Suprapubic skin (tissue), 4 donors: ENCODE measurements around the gene GNA14. TPM values are rescaled to one million over a fixed set of nuclear protein-coding genes. Genes with fewer than 3 reads are reported as not detected.

Source experiments
- DNase-seq, 2 donors: peaks; one replicate each; pipeline ENCODE4 v3.0.0-alpha.2; 2019; ENCODE audit warnings: low spot score in 2 of 2
- H3K27ac ChIP-seq: fragments of 200-600 bp; sonication (generic); one replicate; pipeline ENCODE4 v1.5.1; 2019
- H3K27me3 ChIP-seq: fragments of 200-600 bp; sonication (generic); one replicate; pipeline ENCODE4 v1.5.1; 2019
- H3K36me3 ChIP-seq: fragments of 200-600 bp; sonication (generic); one replicate; pipeline ENCODE4 v1.5.1; 2019
- H3K4me1 ChIP-seq: fragments of 200-600 bp; sonication (generic); one replicate; pipeline ENCODE4 v1.5.1; 2019
- H3K4me3 ChIP-seq: fragments of 200-600 bp; sonication (generic); one replicate; pipeline ENCODE4 v1.5.1; 2019; ENCODE audit warnings: mild to moderate bottlenecking
- H3K9me3 ChIP-seq: fragments of 200-600 bp; sonication (generic); one replicate; pipeline ENCODE4 v1.5.1; 2019
- EP300 ChIP-seq: sonication (generic); formaldehyde crosslinking; IDR thresholded peaks from one replicate; pipeline ENCODE4 v1.6.1; 2017; ENCODE audit warnings: antibody characterized with exemption
- POLR2A ChIP-seq, 2 donors: fragments of 450-650 bp; IDR thresholded peaks; one replicate each; pipeline ENCODE4 v1.6.1; 2017; ENCODE audit warnings: antibody characterized with exemption in 2 of 2, mild to moderate bottlenecking in 2 of 2, moderate library complexity in 2 of 2
- POLR2AphosphoS5 ChIP-seq, 3 donors: sonication (generic); formaldehyde crosslinking; IDR thresholded peaks; one replicate each; pipeline ENCODE4 v1.6.1; 2017; ENCODE audit warnings: antibody characterized with exemption in 3 of 3
- WGBS: methylation state at CpG from one replicate; pipeline ENCODE4 v1.1.5; 2018; 5-methylcytosine and 5-hydroxymethylcytosine counted together
- total RNA-seq, 4 donors: library from RNA; depleted of rRNA; stranded (reverse); fragments of >200 nt; gene quantifications; one replicate each; pipeline ENCODE4 v1.1.0, GENCODE V29; 2016
- TF ChIP-seq, protein P1 (sequence below), 2 donors: fragments of 200-600 bp in 1 of 2; fragments of 450-650 bp in 1 of 2; sonication (generic) in 1 of 2; IDR thresholded peaks; one replicate each; pipeline ENCODE4 v1.5.1; 2016 to 2019; ENCODE audit warnings: antibody characterized with exemption in 2 of 2, mild to moderate bottlenecking in 1 of 2, moderate library complexity in 1 of 2

Gene GNA14
- total RNA-seq, 4 donors from 2014 or later, result 0.42 to 4.2 (median 2.0) TPM

DNA sequence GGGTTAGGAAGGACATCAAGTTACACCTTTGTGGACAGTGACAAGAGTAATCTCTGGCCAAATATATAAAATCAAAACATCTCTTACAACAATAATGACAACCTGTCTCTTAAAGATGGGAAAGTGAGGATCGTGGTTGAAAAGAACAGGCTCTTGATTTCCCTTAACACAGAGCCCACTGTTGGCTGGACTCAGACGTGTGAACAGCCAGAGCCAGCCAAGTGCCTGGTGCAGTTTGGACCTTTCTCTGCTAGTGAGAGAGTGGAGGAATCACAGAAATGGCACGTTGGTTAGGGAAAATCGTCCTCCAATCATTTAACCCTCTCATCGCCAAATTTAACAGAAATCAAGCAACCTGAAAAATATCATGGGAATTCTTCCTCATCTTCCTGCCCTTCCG lies 131.3 kb downstream of the GNA14 start:
- TF ChIP-seq, protein P1, sequence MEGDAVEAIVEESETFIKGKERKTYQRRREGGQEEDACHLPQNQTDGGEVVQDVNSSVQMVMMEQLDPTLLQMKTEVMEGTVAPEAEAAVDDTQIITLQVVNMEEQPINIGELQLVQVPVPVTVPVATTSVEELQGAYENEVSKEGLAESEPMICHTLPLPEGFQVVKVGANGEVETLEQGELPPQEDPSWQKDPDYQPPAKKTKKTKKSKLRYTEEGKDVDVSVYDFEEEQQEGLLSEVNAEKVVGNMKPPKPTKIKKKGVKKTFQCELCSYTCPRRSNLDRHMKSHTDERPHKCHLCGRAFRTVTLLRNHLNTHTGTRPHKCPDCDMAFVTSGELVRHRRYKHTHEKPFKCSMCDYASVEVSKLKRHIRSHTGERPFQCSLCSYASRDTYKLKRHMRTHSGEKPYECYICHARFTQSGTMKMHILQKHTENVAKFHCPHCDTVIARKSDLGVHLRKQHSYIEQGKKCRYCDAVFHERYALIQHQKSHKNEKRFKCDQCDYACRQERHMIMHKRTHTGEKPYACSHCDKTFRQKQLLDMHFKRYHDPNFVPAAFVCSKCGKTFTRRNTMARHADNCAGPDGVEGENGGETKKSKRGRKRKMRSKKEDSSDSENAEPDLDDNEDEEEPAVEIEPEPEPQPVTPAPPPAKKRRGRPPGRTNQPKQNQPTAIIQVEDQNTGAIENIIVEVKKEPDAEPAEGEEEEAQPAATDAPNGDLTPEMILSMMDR (IDR thresholded peaks at IDR 0.05), result no peak
- Histone ChIP-seq H3K36me3 (no peaks in the 10 kb centered on the region), H3K4me3 (no peak overlapping the region), H3K4me1 (peaks cover 2% of the 10 kb centered on the region), H3K27ac (no peak overlapping the region), H3K27me3 (no peaks in the 10 kb centered on the region), H3K9me3 (no peaks in the 10 kb centered on the region)
- WGBS, result 53% methylated on average over 6 of the region's 6 CpGs
- DNase-seq, result no peak

DNA sequence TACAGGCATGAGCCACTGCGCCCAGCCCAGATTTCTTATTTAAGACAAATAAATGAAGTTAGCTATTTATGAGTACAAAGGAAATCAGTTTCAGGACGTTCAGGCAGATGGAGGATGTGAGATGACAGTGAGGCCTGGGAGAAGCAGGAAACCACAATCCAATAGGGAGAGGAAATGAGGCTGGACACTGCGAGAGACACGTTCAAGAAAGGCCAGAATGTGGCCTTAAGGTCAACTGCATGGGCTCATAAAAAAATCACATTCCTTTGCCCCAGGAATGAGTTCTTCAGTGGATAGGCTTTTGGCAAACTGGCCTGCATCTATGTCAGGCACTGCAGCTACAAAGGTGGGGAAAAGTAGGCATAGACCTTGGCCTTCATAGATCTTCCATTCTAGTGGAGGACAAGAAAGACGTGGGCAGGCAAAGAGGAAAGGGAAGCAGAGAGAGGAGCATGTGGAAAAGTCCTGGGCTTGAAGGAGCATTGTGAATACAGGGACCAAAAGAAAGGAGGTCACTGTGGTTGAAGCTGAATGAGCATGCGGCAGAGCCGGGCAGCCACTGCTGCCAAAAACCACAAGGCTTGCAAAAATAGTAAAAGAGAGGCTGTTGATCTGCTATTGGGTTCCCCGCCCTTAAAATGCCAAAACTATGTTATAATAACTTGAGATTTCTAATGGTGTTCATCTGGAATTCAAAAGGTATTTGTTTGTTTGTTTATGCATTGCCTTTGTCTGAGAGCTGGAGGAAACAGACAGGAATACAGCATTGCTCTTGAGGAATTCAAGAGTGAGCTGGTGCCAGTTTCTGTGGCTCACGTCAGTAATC lies 133.0 kb downstream of the GNA14 start:
- no peak for DNase-seq
- Histone ChIP-seq H3K27me3 (no peaks in the 10 kb centered on the region), H3K4me1 (peaks cover 2% of the 10 kb centered on the region), H3K36me3 (no peaks in the 10 kb centered on the region), H3K4me3 (no peak overlapping the region), H3K9me3 (no peaks in the 10 kb centered on the region), H3K27ac (no peak overlapping the region)
- WGBS, result 51% methylated on average over 9 of the region's 9 CpGs
- TF ChIP-seq POLR2AphosphoS5 (IDR thresholded peaks at IDR 0.05) (no peak), EP300 (no peak), POLR2A (IDR thresholded peaks at IDR 0.05) (no peak)
- TF ChIP-seq, protein P1 (IDR thresholded peaks at IDR 0.05), result no peak

DNA sequence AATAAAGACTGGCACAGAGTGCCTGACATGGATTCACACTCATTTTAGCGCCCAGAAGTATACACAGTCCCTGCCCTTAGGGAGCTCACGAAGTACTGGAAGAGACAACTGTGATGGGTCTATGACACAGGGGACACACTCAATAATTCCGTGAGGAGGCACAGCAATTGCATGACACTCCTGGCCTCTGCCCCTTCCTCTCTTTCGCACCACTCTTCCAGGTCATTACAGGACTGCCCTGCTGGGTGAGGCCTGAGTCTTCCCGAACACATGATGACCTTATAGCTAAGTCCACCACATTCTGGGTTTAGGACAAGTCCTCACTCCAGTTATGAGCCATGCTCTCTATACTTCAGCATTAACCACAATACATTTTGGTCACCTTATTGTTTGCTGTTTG lies 134.7 kb downstream of the GNA14 start:
- Histone ChIP-seq H3K9me3 (no peaks in the 10 kb centered on the region), H3K36me3 (no peaks in the 10 kb centered on the region), H3K4me1 (peaks cover 2% of the 10 kb centered on the region), H3K4me3 (no peak overlapping the region), H3K27me3 (no peaks in the 10 kb centered on the region), H3K27ac (no peak overlapping the region)
- TF ChIP-seq POLR2A (IDR thresholded peaks at IDR 0.05), result no peak
- TF ChIP-seq, protein P1 (IDR thresholded peaks at IDR 0.05), result no peak
- no peak for TF ChIP-seq POLR2AphosphoS5 (IDR thresholded peaks at IDR 0.05)
- no peak for TF ChIP-seq EP300
- DNase-seq, result no peak
- 94% methylated on average over 5 of the region's 5 CpGs for WGBS

GRCh38 chr9:77512876-77513275 lies 135.2 kb downstream of the GNA14 start:
- Histone ChIP-seq H3K4me1 (peaks cover 2% of the 10 kb centered on the region), H3K27me3 (no peaks in the 10 kb centered on the region), H3K27ac (no peak overlapping the region), H3K36me3 (no peaks in the 10 kb centered on the region), H3K4me3 (no peak overlapping the region), H3K9me3 (no peaks in the 10 kb centered on the region)
- TF ChIP-seq EP300 (no peak), POLR2A (IDR thresholded peaks at IDR 0.05) (no peak), POLR2AphosphoS5 (IDR thresholded peaks at IDR 0.05) (no peak)
- TF ChIP-seq, protein P1 (IDR thresholded peaks at IDR 0.05), result no peak
- no peak for DNase-seq

DNA sequence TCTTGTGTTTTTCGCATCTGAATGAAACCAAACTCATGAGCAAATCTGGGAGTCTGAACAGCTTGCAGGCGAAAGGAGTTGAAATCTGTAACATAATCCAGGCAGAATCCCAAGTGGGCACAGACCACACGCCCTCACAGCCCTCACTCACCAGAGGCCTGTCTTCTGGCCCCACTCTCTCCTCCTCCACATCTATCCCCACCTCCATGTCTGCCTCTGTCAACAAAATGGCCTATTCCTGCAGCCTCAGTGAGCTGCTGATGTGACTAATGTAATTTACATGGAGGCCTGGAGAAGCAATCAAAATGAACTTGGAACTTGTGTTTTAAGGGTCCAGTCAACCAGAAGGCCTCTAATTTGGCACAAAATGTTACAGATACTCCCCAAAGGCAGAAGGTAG lies 136.6 kb downstream of the GNA14 start:
- Histone ChIP-seq H3K36me3 (no peaks in the 10 kb centered on the region), H3K9me3 (no peaks in the 10 kb centered on the region), H3K4me1 (peaks cover 2% of the 10 kb centered on the region), H3K27me3 (no peaks in the 10 kb centered on the region), H3K27ac (no peak overlapping the region), H3K4me3 (no peak overlapping the region)
- WGBS, result 79% methylated on average over 3 of the region's 3 CpGs
- TF ChIP-seq EP300, result no peak
- TF ChIP-seq, protein P1 (IDR thresholded peaks at IDR 0.05), result no peak
- TF ChIP-seq POLR2AphosphoS5 (IDR thresholded peaks at IDR 0.05), result no peak
- no peak for TF ChIP-seq POLR2A (IDR thresholded peaks at IDR 0.05)
- DNase-seq, result no peak
